Gastroesophageal sphincter (tissue), 4 donors: ENCODE data around the gene TMEM271. TPM values are rescaled to one million over a fixed set of nuclear protein-coding genes. Genes with fewer than 3 reads are reported as not detected.

Experiments used
- ATAC-seq: fragments of 150-250 bp; one replicate; pipeline ENCODE4 v1.9.1; 2016; ENCODE audit warnings: mild to moderate bottlenecking, moderate library complexity
- H3K27ac ChIP-seq, 4 donors: fragments of 200-600 bp; sonication (generic) in 3 of 4; 1 replicate in 3 of 4; 2 replicates in 1 of 4; pipeline ENCODE4 v1.5.1; 2016 to 2019
- H3K27me3 ChIP-seq: fragments of 200-600 bp; sonication (generic); one replicate; pipeline ENCODE4 v1.5.1; 2019
- H3K36me3 ChIP-seq, 2 donors: fragments of 200-600 bp; sonication (generic); one replicate each; pipeline ENCODE4 v1.5.1; 2019; ENCODE audit warnings: control low read depth in 1 of 2
- H3K4me1 ChIP-seq, 3 donors: fragments of 200-600 bp; sonication (generic); 1 replicate in 2 of 3; 2 replicates in 1 of 3; pipeline ENCODE4 v1.5.1; 2016 to 2019; ENCODE audit warnings: control low read depth in 2 of 3
- H3K4me3 ChIP-seq, 2 donors: fragments of 200-600 bp; sonication (generic); one replicate each; pipeline ENCODE4 v1.5.1; 2019; ENCODE audit warnings: mild to moderate bottlenecking in 1 of 2, moderate library complexity in 1 of 2
- H3K9me3 ChIP-seq, 3 donors: fragments of 200-600 bp; sonication (generic); one replicate each; pipeline ENCODE4 v1.5.1; 2017 to 2019; ENCODE audit warnings: control low read depth in 2 of 3
- EP300 ChIP-seq: sonication (generic); formaldehyde crosslinking; IDR thresholded peaks from one replicate; pipeline ENCODE4 v1.6.1; 2017; ENCODE audit warnings: antibody characterized with exemption, mild to moderate bottlenecking
- POLR2A ChIP-seq, 2 donors: fragments of 450-650 bp; IDR thresholded peaks; one replicate each; pipeline ENCODE4 v1.6.1; 2017; ENCODE audit warnings: antibody characterized with exemption in 2 of 2, mild to moderate bottlenecking in 2 of 2, moderate library complexity in 1 of 2
- POLR2AphosphoS5 ChIP-seq: sonication (generic); formaldehyde crosslinking; IDR thresholded peaks from one replicate; pipeline ENCODE4 v1.6.1; 2017; ENCODE audit warnings: antibody characterized with exemption
- WGBS, 2 donors: methylation state at CpG; one replicate each; pipeline ENCODE4 v1.1.5; 2018; ENCODE audit warnings: low coverage in 1 of 2; 5-methylcytosine and 5-hydroxymethylcytosine counted together
- total RNA-seq, 4 donors: library from RNA; depleted of rRNA; stranded (reverse); fragments of >200 nt; gene quantifications; one replicate each; pipeline ENCODE4 v1.1.0, GENCODE V29; 2016
- TF ChIP-seq, protein P1 (sequence below), 4 experiments: fragments of 200-600 bp in 2 of 4; fragments of 450-650 bp in 2 of 4; sonication (generic) in 1 of 4; IDR thresholded peaks; one replicate each; pipeline ENCODE4 v1.5.1; 2017 to 2019; ENCODE audit warnings: antibody characterized with exemption in 4 of 4, mild to moderate bottlenecking in 2 of 4, moderate library complexity in 2 of 4

TMEM271 gene
- total RNA-seq, 4 donors from 2014 or later, result 0.35 TPM; not detected in 3

DNA sequence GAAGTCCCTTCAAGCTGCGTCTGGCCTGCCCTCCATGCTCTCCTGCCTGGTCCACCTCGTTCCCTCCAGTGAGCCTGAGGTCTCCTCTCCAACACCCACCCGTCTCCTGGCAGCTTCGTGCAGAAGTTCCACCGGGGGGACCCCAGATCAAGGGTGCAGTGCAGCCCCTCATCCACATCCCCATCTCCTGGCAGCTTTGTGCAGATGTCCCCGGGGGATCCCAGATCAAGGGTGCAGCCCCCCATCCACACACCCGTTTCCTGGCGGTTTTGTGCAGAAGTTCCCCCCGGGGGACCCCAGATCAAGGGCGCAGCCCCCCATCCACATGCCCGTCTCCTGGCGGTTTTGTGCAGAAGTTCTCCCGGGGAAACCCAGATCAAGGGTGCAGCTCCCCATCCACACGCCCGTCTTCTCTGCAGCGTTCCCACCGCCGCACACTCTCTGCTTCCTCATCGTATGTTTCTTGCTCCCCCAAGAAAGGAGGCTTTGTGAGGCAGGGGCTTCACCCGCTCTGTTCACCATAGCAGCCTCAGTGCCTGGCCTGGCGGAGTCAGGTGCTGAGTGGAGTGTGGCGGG lies 41.4 kb downstream of the TMEM271 start:
- H3K4me3 ChIP-seq, result no peak overlapping the region
- 91 to 94% methylated on average over 6 to 12 of the region's 22 CpGs for WGBS, 2 donors
- no peak overlapping the region for H3K27ac ChIP-seq
- ATAC-seq, result no peak
- TF ChIP-seq, protein P1, sequence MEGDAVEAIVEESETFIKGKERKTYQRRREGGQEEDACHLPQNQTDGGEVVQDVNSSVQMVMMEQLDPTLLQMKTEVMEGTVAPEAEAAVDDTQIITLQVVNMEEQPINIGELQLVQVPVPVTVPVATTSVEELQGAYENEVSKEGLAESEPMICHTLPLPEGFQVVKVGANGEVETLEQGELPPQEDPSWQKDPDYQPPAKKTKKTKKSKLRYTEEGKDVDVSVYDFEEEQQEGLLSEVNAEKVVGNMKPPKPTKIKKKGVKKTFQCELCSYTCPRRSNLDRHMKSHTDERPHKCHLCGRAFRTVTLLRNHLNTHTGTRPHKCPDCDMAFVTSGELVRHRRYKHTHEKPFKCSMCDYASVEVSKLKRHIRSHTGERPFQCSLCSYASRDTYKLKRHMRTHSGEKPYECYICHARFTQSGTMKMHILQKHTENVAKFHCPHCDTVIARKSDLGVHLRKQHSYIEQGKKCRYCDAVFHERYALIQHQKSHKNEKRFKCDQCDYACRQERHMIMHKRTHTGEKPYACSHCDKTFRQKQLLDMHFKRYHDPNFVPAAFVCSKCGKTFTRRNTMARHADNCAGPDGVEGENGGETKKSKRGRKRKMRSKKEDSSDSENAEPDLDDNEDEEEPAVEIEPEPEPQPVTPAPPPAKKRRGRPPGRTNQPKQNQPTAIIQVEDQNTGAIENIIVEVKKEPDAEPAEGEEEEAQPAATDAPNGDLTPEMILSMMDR (IDR thresholded peaks at IDR 0.05), result no peak
- TF ChIP-seq POLR2AphosphoS5 (no peak), POLR2A (IDR thresholded peaks at IDR 0.05) (no peak), EP300 (no peak)
- H3K36me3 ChIP-seq, result peaks cover 0 to 98% of the 10 kb centered on the region in 2 donors
- H3K9me3 ChIP-seq, result no peaks in the 10 kb centered on the region
- H3K4me1 ChIP-seq, result no peaks in the 10 kb centered on the region
- no peaks in the 10 kb centered on the region for H3K27me3 ChIP-seq

DNA sequence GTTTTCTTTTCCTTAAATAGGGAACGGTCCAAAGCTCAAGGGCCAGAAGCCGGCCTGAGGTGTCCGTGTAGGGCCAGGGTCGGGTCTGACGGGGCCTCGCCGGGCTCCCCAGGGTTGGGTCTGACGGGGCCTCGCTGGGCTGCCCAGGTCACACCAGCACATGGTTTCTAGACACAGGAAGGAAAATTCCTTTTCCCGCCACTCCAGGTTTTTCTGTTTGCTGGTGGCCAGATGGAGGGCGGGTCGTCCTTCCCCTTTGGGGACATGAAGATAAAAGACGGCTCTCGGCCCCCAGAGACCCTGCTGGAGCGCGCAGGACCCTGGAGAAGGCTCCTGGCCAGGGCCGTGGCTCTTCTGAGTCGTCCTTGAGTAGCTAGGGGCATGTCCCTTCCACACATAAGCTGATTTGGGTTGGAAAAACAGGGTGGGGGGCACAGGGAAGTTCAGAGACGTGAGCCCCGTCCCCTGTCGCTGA lies 42.0 kb downstream of the TMEM271 start:
- ATAC-seq, result no peak
- Histone ChIP-seq H3K4me3 (no peak overlapping the region), H3K27me3 (no peaks in the 10 kb centered on the region), H3K9me3 (no peaks in the 10 kb centered on the region), H3K27ac (no peak overlapping the region), H3K36me3 (peaks cover 0 to 99% of the 10 kb centered on the region in 2 donors), H3K4me1 (no peaks in the 10 kb centered on the region)
- 83 to 100% methylated on average over 3 of the region's 21 CpGs for WGBS, 2 donors
- TF ChIP-seq POLR2AphosphoS5 (no peak), POLR2A (IDR thresholded peaks at IDR 0.05) (no peak), EP300 (no peak)
- TF ChIP-seq, protein P1 (IDR thresholded peaks at IDR 0.05), result no peak

DNA sequence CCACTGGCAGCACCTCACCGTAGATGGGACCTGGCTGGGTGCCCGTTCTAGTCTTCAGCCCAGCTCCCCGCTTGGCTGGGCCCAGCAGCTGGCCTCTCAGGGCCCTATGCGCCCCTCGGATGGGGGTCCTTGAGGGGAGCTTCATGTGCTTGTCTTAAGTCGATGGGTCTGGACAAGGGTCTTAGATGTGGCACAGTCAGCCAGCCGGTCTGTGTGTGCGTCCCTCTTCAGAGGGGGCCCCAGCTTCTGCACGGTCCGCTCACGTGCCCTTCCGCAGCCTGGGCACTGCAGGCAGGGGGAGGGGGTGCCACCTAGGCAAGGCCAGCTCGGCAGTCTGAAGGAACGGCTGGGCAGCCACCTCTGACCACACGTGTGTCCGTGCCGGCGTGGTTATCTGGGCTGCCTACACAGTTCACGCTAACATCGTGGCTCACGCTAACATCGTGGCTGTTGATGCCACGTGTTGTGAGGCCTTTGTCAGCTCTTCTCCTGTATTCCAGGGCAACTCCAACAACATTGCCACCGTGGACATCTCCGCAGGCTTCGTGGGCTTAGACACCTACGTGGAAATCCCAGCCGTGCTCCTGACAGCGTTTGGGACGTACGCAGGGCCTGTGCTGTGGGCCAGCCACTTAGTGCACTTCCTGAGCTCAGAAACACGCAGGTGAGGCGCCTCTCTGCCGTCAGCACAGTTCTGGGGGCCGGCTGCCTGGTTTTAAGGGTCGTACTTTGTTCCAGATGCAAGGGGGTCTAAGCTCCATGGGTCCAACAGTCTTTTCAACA lies 42.6 kb downstream of the TMEM271 start:
- peaks cover 0 to 99% of the 10 kb centered on the region in 2 donors for H3K36me3 ChIP-seq
- H3K27ac ChIP-seq, result no peak overlapping the region
- TF ChIP-seq POLR2AphosphoS5, result no peak
- TF ChIP-seq POLR2A (IDR thresholded peaks at IDR 0.05), result no peak
- TF ChIP-seq EP300, result no peak
- TF ChIP-seq, protein P1 (IDR thresholded peaks at IDR 0.05), result no peak
- no peaks in the 10 kb centered on the region for H3K27me3 ChIP-seq
- no peaks in the 10 kb centered on the region for H3K9me3 ChIP-seq
- H3K4me1 ChIP-seq, result no peaks in the 10 kb centered on the region
- H3K4me3 ChIP-seq, result no peak overlapping the region
- ATAC-seq, result no peak
- 81 to 97% methylated on average over 5 to 16 of the region's 36 CpGs for WGBS, 2 donors

DNA sequence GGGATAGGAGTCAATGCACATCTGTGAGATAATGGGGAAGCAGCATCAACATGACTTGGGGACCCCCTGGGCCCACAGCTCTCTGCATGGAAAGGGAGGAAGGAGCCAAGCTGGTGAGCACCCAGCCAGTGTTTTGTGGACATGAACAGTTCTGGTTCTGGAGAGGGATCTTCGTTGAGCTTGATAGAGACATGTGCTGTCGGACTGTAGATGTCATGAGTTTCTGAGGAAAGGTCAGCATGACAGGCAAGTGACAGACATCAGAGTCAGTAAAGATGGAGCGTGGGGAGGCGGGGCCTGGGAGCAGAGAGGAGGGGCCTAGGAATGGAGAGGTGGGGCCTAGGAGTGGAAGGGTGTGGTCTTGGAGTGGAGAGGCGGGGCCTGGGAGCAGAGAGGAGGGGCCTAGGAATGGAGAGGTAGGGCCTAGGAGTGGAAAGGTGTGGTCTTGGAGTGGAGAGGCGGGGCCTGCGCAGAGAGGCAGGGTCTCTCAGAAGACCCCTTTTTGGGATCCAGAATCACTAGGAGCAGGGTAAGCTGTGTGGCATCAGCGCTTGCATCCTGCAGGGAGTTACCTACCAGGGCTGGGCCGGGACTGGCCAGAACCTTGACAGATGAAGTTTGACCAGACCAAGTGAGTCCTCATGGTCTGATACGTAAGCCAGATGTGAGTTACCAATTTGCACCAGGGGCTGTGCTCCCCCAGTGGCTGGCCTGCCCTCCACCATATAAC lies 43.3 kb downstream of the TMEM271 start:
- Histone ChIP-seq H3K4me1 (no peaks in the 10 kb centered on the region), H3K9me3 (no peaks in the 10 kb centered on the region), H3K27ac (no peak overlapping the region), H3K36me3 (peaks cover 0 to 99% of the 10 kb centered on the region in 2 donors), H3K4me3 (no peak overlapping the region), H3K27me3 (no peaks in the 10 kb centered on the region)
- WGBS, 2 donors, result 90 to 97% methylated on average over 6 to 10 of the region's 10 CpGs
- TF ChIP-seq, protein P1 (IDR thresholded peaks at IDR 0.05), result no peak
- TF ChIP-seq POLR2AphosphoS5 (no peak), POLR2A (IDR thresholded peaks at IDR 0.05) (no peak), EP300 (no peak)
- no peak for ATAC-seq
